ENCODE results near the gene PPWD1. TPM values are rescaled to one million over a fixed set of nuclear protein-coding genes. Genes with fewer than 3 reads are reported as not detected.
A peak's percentile ranks its signal among the peaks of the same experiment; 100 is the strongest.
"Not testable (repeated sequence)": the region's sequence is repeated elsewhere in the genome, so short reads cannot be mapped to it uniquely, and the experiment has no call there.

The PPWD1 gene
- total RNA-seq (2014; rRNA removed; shearing (Covaris generic)) = 39.8 and 46.3 TPM in 2 replicates

GRCh38 chr5:65562731-65563701 is at the start of gene PPWD1, which contains the start of gene CENPK:
Gene PPWD1, plus strand, starts transcription at chr5:65563296. Its CDS starts 15 bp downstream, at chr5:65563311.
Gene CENPK, minus strand, starts transcription at chr5:65563168. Its CDS starts 8,261 bp downstream, at chr5:65554907.
- DNase-seq (ENCODE audit: low read depth) = peak; percentile 99

GRCh38 chr5:65525726-65526125 is 37.4 kb upstream of the PPWD1 start:
- DNase-seq (ENCODE audit: low read depth) = no peak

- DNase-seq (ENCODE audit: low read depth) = no peak
Observed at GRCh38 chr5:65530904-65531303, 32.2 kb upstream of the PPWD1 start.

- no peak for DNase-seq (ENCODE audit: low read depth)
Observed at GRCh38 chr5:65535529-65535987, 27.5 kb upstream of the PPWD1 start.

GRCh38 chr5:65539827-65540226 is 23.3 kb upstream of the PPWD1 start:
- DNase-seq (ENCODE audit: low read depth) = peak; percentile 7

- no peak for DNase-seq (ENCODE audit: low read depth)
Observed at GRCh38 chr5:65544473-65544872, 18.6 kb upstream of the PPWD1 start.

- no peak for DNase-seq (ENCODE audit: low read depth)
Observed at GRCh38 chr5:65546141-65546540, 17.0 kb upstream of the PPWD1 start.

GRCh38 chr5:65548281-65548680 is 14.8 kb upstream of the PPWD1 start:
- DNase-seq (ENCODE audit: low read depth) = no peak

GRCh38 chr5:65553941-65554340 is 9.2 kb upstream of the PPWD1 start:
- DNase-seq (ENCODE audit: low read depth) = no peak

- DNase-seq (ENCODE audit: low read depth) = no peak
Observed at GRCh38 chr5:65555287-65555686, 7.8 kb upstream of the PPWD1 start.

- DNase-seq (ENCODE audit: low read depth) = no peak
Observed at GRCh38 chr5:65556181-65556580, 6.9 kb upstream of the PPWD1 start.

- DNase-seq (ENCODE audit: low read depth) = no peak
Observed at GRCh38 chr5:65556718-65557117, 6.4 kb upstream of the PPWD1 start.

- DNase-seq (ENCODE audit: low read depth) = no peak
Observed at GRCh38 chr5:65563777-65564176, 681 bp downstream of the PPWD1 start.

GRCh38 chr5:65566505-65566904 is 3.4 kb downstream of the PPWD1 start:
- no peak for DNase-seq (ENCODE audit: low read depth)

GRCh38 chr5:65570598-65571226 is 7.6 kb downstream of the PPWD1 start:
- no peak for DNase-seq (ENCODE audit: low read depth)

GRCh38 chr5:65577141-65577540 is 14.0 kb downstream of the PPWD1 start:
- no peak for DNase-seq (ENCODE audit: low read depth)

- no peak for DNase-seq (ENCODE audit: low read depth)
Observed at GRCh38 chr5:65588694-65589093, 25.6 kb downstream of the PPWD1 start.

- not testable (repeated sequence) for DNase-seq (ENCODE audit: low read depth)
Observed at GRCh38 chr5:65601761-65602160, 38.7 kb downstream of the PPWD1 start.

- DNase-seq (ENCODE audit: low read depth) = no peak
Observed at GRCh38 chr5:65611524-65611923, 48.4 kb downstream of the PPWD1 start.

GRCh38 chr5:65612298-65612907 is 49.3 kb downstream of the PPWD1 start:
- no peak for DNase-seq (ENCODE audit: low read depth)

GRCh38 chr5:65620021-65620420 is 56.9 kb downstream of the PPWD1 start:
- no peak for DNase-seq (ENCODE audit: low read depth)

GRCh38 chr5:65621961-65622360 is 58.9 kb downstream of the PPWD1 start:
- not testable (repeated sequence) for DNase-seq (ENCODE audit: low read depth)
